ENCODE measurements around the gene CAMKK1.

GRCh38 chr17:3896108-3896967 lies 3.5 kb upstream of the CAMKK1 start:
- TF ChIP-seq REST (IDR thresholded peaks at IDR 0.05; ENCODE audit: borderline replicate concordance) (no peak), CTCF (IDR thresholded peaks at IDR 0.05; ENCODE audit: poor library complexity, severe bottlenecking) (no peak)
